Right forelimb (tissue), 1 donor: ENCODE data around the gene PAK3.

Source experiments
- DNase-seq: peaks from one replicate; pipeline ENCODE4 v3.0.0-alpha.2; 2018

The PAK3 gene

DNA sequence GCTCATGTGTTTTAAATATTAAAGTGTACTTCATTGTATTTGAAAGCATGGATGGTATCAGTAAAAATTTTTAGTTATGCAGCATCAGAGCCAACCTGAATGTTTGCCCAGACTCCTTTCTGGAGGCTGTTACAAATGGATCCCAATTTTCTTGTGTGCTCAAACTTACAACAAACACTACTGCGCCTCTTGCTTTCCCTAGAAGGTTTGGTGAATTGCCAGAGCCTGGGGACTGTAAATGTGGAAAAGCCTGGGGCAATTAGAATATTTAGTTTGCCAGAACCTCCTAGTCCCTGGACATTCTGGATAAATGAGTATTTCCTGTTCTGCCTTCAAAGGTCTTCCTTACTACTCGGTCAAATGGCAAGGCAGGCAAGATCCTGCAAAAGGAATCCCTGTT, 169.5 kb downstream of the PAK3 start:
- DNase-seq, result no peak

GRCh38 chrX:111268506-111268905, 172.5 kb downstream of the PAK3 start:
- DNase-seq, result no peak

- peak; percentile 71 for DNase-seq
These were observed 174.3 kb downstream of the PAK3 start, which contains the start of gene CAPN6 for GRCh38 chrX:111270339-111270738. Gene CAPN6 (minus strand): TSS chrX:111270483. CDS start chrX:111263936, 6,547 bp downstream.
